ENCODE results near the gene ITGA8. TPM values are rescaled to one million over a fixed set of nuclear protein-coding genes. Genes with fewer than 3 reads are reported as not detected.

Gene ITGA8
- total RNA-seq, 2 experiments from 2014 or later = not detected

GRCh38 chr10:15624401-15625196, 95.1 kb downstream of the ITGA8 start:
- no peak overlapping the region for H3K27ac ChIP-seq (ENCODE audit: low read depth in 1 of 2, low read length in 2 of 2)
- H3K9me3 ChIP-seq (ENCODE audit: control insufficient read depth in 1 of 2, insufficient read depth in 1 of 2, low read length in 2 of 2) = no peaks in the 10 kb centered on the region
- DNase-seq = no peak
- CTCF ChIA-PET = no interaction called here
- ATAC-seq (ENCODE audit: poor library complexity) = no peak
- H3K36me3 ChIP-seq (ENCODE audit: insufficient read depth, low read length) = no peaks in the 10 kb centered on the region
- intact Hi-C loops (cut with DNase I, micrococcal nuclease) = no loop called here
- Mint-ChIP-seq H3K9me3 (no peaks in the 10 kb centered on the region), H3K4me1 (ENCODE audit: low read depth) (no peaks in the 10 kb centered on the region), H3K4me3 (no peak overlapping the region), H3K27me3 (peaks cover 6% of the 10 kb centered on the region), H3K36me3 (ENCODE audit: low read depth) (no peaks in the 10 kb centered on the region), H3K27ac (no peak overlapping the region)
- H3K4me1 ChIP-seq (ENCODE audit: insufficient read depth, low read length) = no peaks in the 10 kb centered on the region
- H3K27me3 ChIP-seq (ENCODE audit: control insufficient read depth in 1 of 2, insufficient read depth in 2 of 2, low read length in 2 of 2) = peaks cover 0 to 2% of the 10 kb centered on the region in 2 experiments
- no peak for TF ChIP-seq CTCF (IDR thresholded peaks at IDR 0.05)
- H3K4me3 ChIP-seq (ENCODE audit: low read length) = no peak overlapping the region
- POLR2A ChIA-PET = no interaction called here

- intact Hi-C loops (cut with DNase I, micrococcal nuclease) = no loop called here
- H3K27ac Mint-ChIP-seq = no peak overlapping the region
- no peaks in the 10 kb centered on the region for H3K36me3 ChIP-seq (ENCODE audit: insufficient read depth, low read length)
- ChIA-PET CTCF (no interaction called here), POLR2A (no interaction called here)
- H3K9me3 ChIP-seq (ENCODE audit: control insufficient read depth in 1 of 2, insufficient read depth in 1 of 2, low read length in 2 of 2) = no peaks in the 10 kb centered on the region
- H3K27me3 ChIP-seq (ENCODE audit: control insufficient read depth in 1 of 2, insufficient read depth in 2 of 2, low read length in 2 of 2) = peaks cover 0 to 2% of the 10 kb centered on the region in 2 experiments
- DNase-seq = no peak
- no peak for ATAC-seq (ENCODE audit: poor library complexity)
- no peaks in the 10 kb centered on the region for H3K36me3 Mint-ChIP-seq (ENCODE audit: low read depth)
- TF ChIP-seq CTCF (IDR thresholded peaks at IDR 0.05) = no peak
- no peak overlapping the region for H3K4me3 Mint-ChIP-seq
- no peaks in the 10 kb centered on the region for H3K4me1 ChIP-seq (ENCODE audit: insufficient read depth, low read length)
- no peak overlapping the region for H3K4me3 ChIP-seq (ENCODE audit: low read length)
- H3K27ac ChIP-seq (ENCODE audit: low read depth in 1 of 2, low read length in 2 of 2) = no peak overlapping the region
- no peaks in the 10 kb centered on the region for H3K4me1 Mint-ChIP-seq (ENCODE audit: low read depth)
- peaks cover 6% of the 10 kb centered on the region for H3K27me3 Mint-ChIP-seq
- H3K9me3 Mint-ChIP-seq = no peaks in the 10 kb centered on the region
Measured at GRCh38 chr10:15620836-15621515, 98.7 kb downstream of the ITGA8 start.

- no peaks in the 10 kb centered on the region for H3K9me3 ChIP-seq (ENCODE audit: control insufficient read depth in 1 of 2, insufficient read depth in 1 of 2, low read length in 2 of 2)
- no peak overlapping the region for H3K27ac ChIP-seq (ENCODE audit: low read depth in 1 of 2, low read length in 2 of 2)
- no peak for ATAC-seq (ENCODE audit: poor library complexity)
- ChIA-PET CTCF (no interaction called here), POLR2A (no interaction called here)
- no peaks in the 10 kb centered on the region for H3K36me3 ChIP-seq (ENCODE audit: insufficient read depth, low read length)
- Mint-ChIP-seq H3K36me3 (ENCODE audit: low read depth) (no peaks in the 10 kb centered on the region), H3K27ac (no peak overlapping the region), H3K4me3 (no peak overlapping the region), H3K9me3 (no peaks in the 10 kb centered on the region), H3K4me1 (ENCODE audit: low read depth) (no peaks in the 10 kb centered on the region), H3K27me3 (peaks cover 7% of the 10 kb centered on the region)
- no peak for DNase-seq
- no peak overlapping the region for H3K4me3 ChIP-seq (ENCODE audit: low read length)
- peaks cover 0 to 2% of the 10 kb centered on the region in 2 experiments for H3K27me3 ChIP-seq (ENCODE audit: control insufficient read depth in 1 of 2, insufficient read depth in 2 of 2, low read length in 2 of 2)
- no peaks in the 10 kb centered on the region for H3K4me1 ChIP-seq (ENCODE audit: insufficient read depth, low read length)
- intact Hi-C loops (cut with DNase I, micrococcal nuclease) = no loop called here
- no peak for TF ChIP-seq CTCF (IDR thresholded peaks at IDR 0.05)
Measured at GRCh38 chr10:15620337-15620736, 99.4 kb downstream of the ITGA8 start.
